CD4-positive, alpha-beta T cell (primary cell): ENCODE data around the gene WFDC8. TPM values are rescaled to one million over a fixed set of nuclear protein-coding genes. Genes with fewer than 3 reads are reported as not detected.

Experiments used
- ATAC-seq: fragments of 200-7000 bp; cut with Tn5 transposase; one replicate; pipeline ENCODE4 v1.10.0; 2022; ENCODE audit warnings: mild to moderate bottlenecking; ENCODE audit not compliant: poor library complexity
- CTCF ChIA-PET: fragments of 350-600 bp; sonication (Branson Sonifier 250); formaldehyde crosslinking; loops from one replicate; lab custom pipeline; 2021; ENCODE audit warnings: antibody characterized with exemption, inconsistent platforms; lab: Charles Lee
- POLR2A ChIA-PET: fragments of 350-600 bp; sonication (Branson Sonifier 250); formaldehyde crosslinking; loops from one replicate; lab custom pipeline; 2021; ENCODE audit warnings: antibody characterized with exemption, inconsistent platforms; lab: Charles Lee
- DNase-seq, 14 experiments: peaks; one replicate each; pipeline ENCODE4 v3.0.0-alpha.2; 2013 to 2020; ENCODE audit warnings: mixed read lengths in 2 of 14
- H3K27ac ChIP-seq, 2 donors: one replicate each; pipeline versions ENCODE4 v1.5.1 to v1.7.0; 2013; ENCODE audit warnings: low read length in 2 of 2, low read depth in 1 of 2, mild to moderate bottlenecking in 1 of 2
- H3K27me3 ChIP-seq, 2 experiments: 1 replicate in 1 of 2; 2 replicates in 1 of 2; pipeline versions ENCODE4 v1.6.1 to v1.7.0; 2013; ENCODE audit warnings: low read length in 2 of 2, control low read depth in 1 of 2, mild to moderate bottlenecking in 1 of 2, moderate library complexity in 1 of 2; ENCODE audit not compliant: insufficient read depth in 2 of 2, control insufficient read depth in 1 of 2
- H3K36me3 ChIP-seq: one replicate; pipeline ENCODE4 v1.6.1; 2013; ENCODE audit warnings: low read length, control low read depth; ENCODE audit not compliant: insufficient read depth
- H3K4me1 ChIP-seq: one replicate; pipeline ENCODE4 v1.6.1; 2013; ENCODE audit warnings: low read length, control low read depth; ENCODE audit not compliant: insufficient read depth
- H3K4me3 ChIP-seq: one replicate; pipeline ENCODE4 v1.5.1; 2013; ENCODE audit warnings: mild to moderate bottlenecking, low read length, moderate library complexity
- H3K9me3 ChIP-seq, 2 experiments: 1 replicate in 1 of 2; 2 replicates in 1 of 2; pipeline versions ENCODE4 v1.6.1 to v1.7.0; 2013; ENCODE audit warnings: low read length in 2 of 2, mild to moderate bottlenecking in 2 of 2, control low read depth in 1 of 2, moderate library complexity in 1 of 2; ENCODE audit not compliant: control insufficient read depth in 1 of 2, insufficient read depth in 1 of 2
- H3K27ac Mint-ChIP-seq: one replicate; pipeline ENCODE4 v1.8.0; 2020; ENCODE audit warnings: mixed read lengths
- H3K27me3 Mint-ChIP-seq: one replicate; pipeline ENCODE4 v1.8.0; 2021; ENCODE audit warnings: mixed read lengths
- H3K36me3 Mint-ChIP-seq: one replicate; pipeline ENCODE4 v1.8.0; 2021; ENCODE audit warnings: low read depth, mixed read lengths
- H3K4me1 Mint-ChIP-seq: one replicate; pipeline ENCODE4 v1.8.0; 2021; ENCODE audit warnings: low read depth, mixed read lengths
- H3K4me3 Mint-ChIP-seq: one replicate; pipeline ENCODE4 v1.8.0; 2020; ENCODE audit warnings: mild to moderate bottlenecking, mixed read lengths
- H3K9me3 Mint-ChIP-seq: one replicate; pipeline ENCODE4 v1.8.0; 2020; ENCODE audit warnings: mixed read lengths
- intact Hi-C, 2 experiments: fragments of 100-400 bp; cut with DNase I in 1 of 2; cut with micrococcal nuclease in 1 of 2; formaldehyde crosslinking; loops; one replicate each; pipeline versions ENCODE4 v1.15.1 to v1.9.0; 2023 to 2025; cut with DNase I, micrococcal nuclease
- total RNA-seq, 174 experiments: library from RNA in 2 of 174; stranded (reverse) in 2 of 174; gene quantifications; one replicate each; pipeline ENCODE4 v1.2.3 and lab custom pipeline; 2021 to 2026
- TF ChIP-seq, protein P1 (sequence below): fragments of 200-600 bp; IDR thresholded peaks from one replicate; pipeline ENCODE4 v1.8.0; 2022; ENCODE audit warnings: antibody characterized with exemption, mild to moderate bottlenecking

WFDC8 gene
- total RNA-seq, 2 experiments from 2014 or later, result not detected

DNA sequence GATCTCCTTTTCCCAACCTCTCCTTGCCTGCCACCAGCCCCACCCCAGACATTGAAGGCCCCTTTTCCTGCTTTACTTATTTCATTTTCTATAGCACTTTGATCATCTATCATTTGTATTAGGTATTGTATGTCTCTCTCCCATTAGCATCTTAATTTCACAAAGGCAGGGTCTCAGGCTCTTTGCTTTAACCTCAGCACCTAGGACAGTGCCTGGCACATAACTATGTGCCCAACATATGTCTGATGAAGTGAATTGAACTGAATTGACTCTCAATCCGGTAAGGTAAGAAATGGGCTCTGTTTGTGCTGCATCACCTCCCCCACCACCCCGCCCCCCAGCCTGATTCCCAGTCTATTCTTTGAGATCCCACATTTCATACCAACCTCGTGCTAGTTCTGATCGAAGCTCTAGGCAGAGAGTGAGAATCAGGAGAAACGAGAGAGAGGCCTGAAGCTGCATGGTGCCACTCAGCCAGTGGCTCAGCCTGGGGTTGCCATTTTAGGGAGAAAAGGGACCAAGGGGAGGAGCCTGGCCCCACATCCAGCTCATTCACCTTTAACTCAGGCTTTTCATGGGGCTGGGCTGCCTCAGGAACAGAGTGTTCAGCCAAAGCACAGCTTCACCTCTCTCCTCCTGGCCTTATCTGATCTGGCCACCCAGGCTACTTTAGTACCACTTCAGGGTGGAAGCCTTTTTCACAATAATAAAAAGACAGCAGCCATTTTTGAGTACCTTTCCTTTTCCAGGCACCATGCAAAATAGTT lies 63.8 kb downstream of the WFDC8 start, which contains the start of gene SPINT3:
Gene SPINT3, minus strand, starts transcription at position 476 of the 767 bp plus-strand sequence. Its CDS starts 14 bp downstream, at position 462.
- Mint-ChIP-seq H3K4me1 (no peaks in the 10 kb centered on the region), H3K36me3 (no peaks in the 10 kb centered on the region), H3K27ac (no peak within 1 kb of the TSS), H3K27me3 (peaks cover 45% of the 10 kb centered on the region), H3K9me3 (no peaks in the 10 kb centered on the region), H3K4me3 (no peak within 1 kb of the TSS)
- peaks cover 0 to 5% of the 10 kb centered on the region in 2 experiments for H3K27me3 ChIP-seq
- H3K4me3 ChIP-seq, result no peak within 1 kb of the TSS
- DNase-seq (no peak), ATAC-seq (no peak)
- TF ChIP-seq, protein P1, sequence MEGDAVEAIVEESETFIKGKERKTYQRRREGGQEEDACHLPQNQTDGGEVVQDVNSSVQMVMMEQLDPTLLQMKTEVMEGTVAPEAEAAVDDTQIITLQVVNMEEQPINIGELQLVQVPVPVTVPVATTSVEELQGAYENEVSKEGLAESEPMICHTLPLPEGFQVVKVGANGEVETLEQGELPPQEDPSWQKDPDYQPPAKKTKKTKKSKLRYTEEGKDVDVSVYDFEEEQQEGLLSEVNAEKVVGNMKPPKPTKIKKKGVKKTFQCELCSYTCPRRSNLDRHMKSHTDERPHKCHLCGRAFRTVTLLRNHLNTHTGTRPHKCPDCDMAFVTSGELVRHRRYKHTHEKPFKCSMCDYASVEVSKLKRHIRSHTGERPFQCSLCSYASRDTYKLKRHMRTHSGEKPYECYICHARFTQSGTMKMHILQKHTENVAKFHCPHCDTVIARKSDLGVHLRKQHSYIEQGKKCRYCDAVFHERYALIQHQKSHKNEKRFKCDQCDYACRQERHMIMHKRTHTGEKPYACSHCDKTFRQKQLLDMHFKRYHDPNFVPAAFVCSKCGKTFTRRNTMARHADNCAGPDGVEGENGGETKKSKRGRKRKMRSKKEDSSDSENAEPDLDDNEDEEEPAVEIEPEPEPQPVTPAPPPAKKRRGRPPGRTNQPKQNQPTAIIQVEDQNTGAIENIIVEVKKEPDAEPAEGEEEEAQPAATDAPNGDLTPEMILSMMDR, result no peak
- no peaks in the 10 kb centered on the region for H3K4me1 ChIP-seq
- H3K27ac ChIP-seq, result no peak within 1 kb of the TSS
- CTCF ChIA-PET, result no interaction called here
- H3K9me3 ChIP-seq, result no peaks in the 10 kb centered on the region
- H3K36me3 ChIP-seq, result no peaks in the 10 kb centered on the region
- POLR2A ChIA-PET, result no interaction called here
- intact Hi-C loops, result no loop called here

DNA sequence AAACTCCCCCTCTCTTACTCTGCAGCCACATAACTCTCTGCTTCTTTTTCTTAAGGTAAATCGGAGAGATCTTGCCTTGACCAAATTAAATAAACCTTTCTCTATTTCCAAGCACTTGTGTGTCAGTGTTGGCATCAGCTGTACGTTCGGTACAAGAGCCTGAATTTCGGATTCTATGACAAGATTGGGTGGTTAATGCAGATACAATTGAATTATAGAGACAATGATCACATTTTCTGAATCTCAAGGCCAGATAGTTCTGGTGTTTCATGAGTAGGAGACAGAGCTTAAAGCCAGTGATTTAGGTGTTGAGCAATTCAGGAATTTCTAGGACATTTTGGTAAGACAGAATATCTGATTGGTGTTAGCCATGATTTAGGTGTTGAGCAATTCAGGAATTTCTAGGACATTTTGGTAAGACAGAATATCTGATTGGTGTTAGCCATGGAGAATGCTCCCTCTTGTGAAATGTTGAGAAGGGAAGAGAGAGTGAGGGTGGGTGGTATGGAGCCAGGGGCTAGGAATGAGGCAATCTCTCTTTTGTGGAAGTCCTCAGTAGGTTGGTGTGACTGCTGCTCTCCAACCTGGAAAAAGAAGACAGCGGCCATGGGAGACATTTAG lies 68.7 kb downstream of the WFDC8 start:
- Mint-ChIP-seq H3K4me1 (no peaks in the 10 kb centered on the region), H3K27me3 (peaks cover 63% of the 10 kb centered on the region), H3K27ac (no peak overlapping the region), H3K4me3 (no peak overlapping the region), H3K9me3 (no peaks in the 10 kb centered on the region), H3K36me3 (no peaks in the 10 kb centered on the region)
- ChIA-PET CTCF (no interaction called here), POLR2A (no interaction called here)
- no peak overlapping the region for H3K27ac ChIP-seq
- peaks cover 2 to 13% of the 10 kb centered on the region in 2 experiments for H3K27me3 ChIP-seq
- no peak overlapping the region for H3K4me3 ChIP-seq
- no peaks in the 10 kb centered on the region for H3K9me3 ChIP-seq
- H3K36me3 ChIP-seq, result no peaks in the 10 kb centered on the region
- DNase-seq (no peak), ATAC-seq (no peak)
- H3K4me1 ChIP-seq, result no peaks in the 10 kb centered on the region
- TF ChIP-seq, protein P1, result no peak
- intact Hi-C loops, result no loop called here

DNA sequence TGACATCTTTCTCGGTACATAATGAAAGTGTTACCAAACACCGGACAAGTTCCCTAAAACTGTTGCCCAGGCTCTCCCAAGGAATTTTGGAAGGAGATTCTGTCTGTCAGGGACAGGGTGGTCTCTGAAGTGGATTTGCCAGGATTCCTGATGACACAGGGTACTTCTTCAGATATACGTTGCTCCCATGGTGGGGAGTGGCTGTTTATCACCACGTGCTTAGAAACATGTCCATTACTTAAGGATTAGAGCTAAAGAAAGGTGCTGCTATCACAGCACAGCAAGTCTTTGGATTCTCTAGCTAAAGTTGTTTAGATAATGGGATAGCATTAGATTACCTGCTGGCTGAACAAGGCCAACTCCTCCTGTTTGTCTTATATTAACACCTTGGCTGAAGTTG lies 70.0 kb downstream of the WFDC8 start:
- H3K9me3 Mint-ChIP-seq, result no peaks in the 10 kb centered on the region
- no peak overlapping the region for H3K4me3 ChIP-seq
- H3K4me1 ChIP-seq, result no peaks in the 10 kb centered on the region
- H3K27me3 ChIP-seq, result peaks cover 2 to 22% of the 10 kb centered on the region in 2 experiments
- TF ChIP-seq, protein P1, result no peak
- H3K27ac ChIP-seq, result no peak overlapping the region
- DNase-seq (no peak), ATAC-seq (no peak)
- H3K27ac Mint-ChIP-seq, result no peak overlapping the region
- no peaks in the 10 kb centered on the region for H3K36me3 ChIP-seq
- ChIA-PET CTCF (no interaction called here), POLR2A (no interaction called here)
- no peaks in the 10 kb centered on the region for H3K9me3 ChIP-seq
- no peak overlapping the region for H3K4me3 Mint-ChIP-seq
- intact Hi-C loops, result no loop called here
- peaks cover 62% of the 10 kb centered on the region for H3K27me3 Mint-ChIP-seq
- no peaks in the 10 kb centered on the region for H3K36me3 Mint-ChIP-seq
- H3K4me1 Mint-ChIP-seq, result no peaks in the 10 kb centered on the region
